Keratinocyte (primary cell): ENCODE measurements around the gene SPATA13. TPM values are rescaled to one million over a fixed set of nuclear protein-coding genes. Genes with fewer than 3 reads are reported as not detected.

ENCODE experiments used
- DNase-seq: peaks from one replicate; pipeline ENCODE4 v3.0.0-alpha.2; 2011; ENCODE audit warnings: low read depth, missing footprints, low spot score
- FAIRE-seq: peaks from 2 replicates; lab custom pipeline; 2011; peaks lifted over from hg19 to GRCh38; lab: Jason Lieb, UNC
- H2AFZ ChIP-seq: 2 replicates; pipeline ENCODE4 v1.6.0; 2012; ENCODE audit warnings: low read length, control low read depth, inconsistent platforms; ENCODE audit not compliant: control insufficient read depth
- H3K27ac ChIP-seq: 2 replicates; pipeline ENCODE4 v1.5.1; 2011; ENCODE audit warnings: low read length; ENCODE audit not compliant: control insufficient read depth, insufficient read depth
- H3K27me3 ChIP-seq: 3 replicates; pipeline ENCODE4 v1.6.0; 2011; ENCODE audit warnings: low read length; ENCODE audit not compliant: control insufficient read depth, insufficient read depth; ENCODE audit errors: extremely low read depth
- H3K36me3 ChIP-seq, 2 experiments: 2 replicates in 1 of 2; 3 replicates in 1 of 2; pipeline ENCODE4 v1.5.1; 2011; ENCODE audit warnings: low read length in 2 of 2, mild to moderate bottlenecking in 1 of 2; ENCODE audit not compliant: control insufficient read depth in 2 of 2, insufficient read depth in 2 of 2; ENCODE audit errors: extremely low read depth in 1 of 2
- H3K4me1 ChIP-seq: 3 replicates; pipeline ENCODE4 v1.5.1; 2011; ENCODE audit warnings: low read length; ENCODE audit not compliant: control insufficient read depth, insufficient read depth; ENCODE audit errors: extremely low read depth
- H3K4me2 ChIP-seq: 3 replicates; pipeline ENCODE4 v1.6.0; 2011; ENCODE audit warnings: low read depth, low read length; ENCODE audit not compliant: control insufficient read depth, insufficient read depth; ENCODE audit errors: extremely low read depth
- H3K4me3 ChIP-seq, 3 experiments: fragments of 200-600 bp in 1 of 3; sonication (generic) in 1 of 3; 2 replicates in 2 of 3; 3 replicates in 1 of 3; pipeline ENCODE4 v1.5.1; 2011 to 2016; ENCODE audit warnings: low read length in 3 of 3, mild to moderate bottlenecking in 3 of 3, control low read depth in 2 of 3, inconsistent platforms in 1 of 3, low read depth in 1 of 3, mixed read lengths in 1 of 3, mixed run types in 1 of 3, moderate library complexity in 1 of 3; ENCODE audit not compliant: control insufficient read depth in 2 of 3, insufficient read depth in 2 of 3; ENCODE audit errors: extremely low read depth in 1 of 3
- H3K79me2 ChIP-seq: 2 replicates; pipeline ENCODE4 v1.6.0; 2012; ENCODE audit warnings: low read length; ENCODE audit not compliant: control insufficient read depth, insufficient read depth
- H3K9ac ChIP-seq: 3 replicates; pipeline ENCODE4 v1.6.0; 2011; ENCODE audit warnings: low read length; ENCODE audit not compliant: control insufficient read depth, insufficient read depth; ENCODE audit errors: extremely low read depth
- H3K9me1 ChIP-seq: 3 replicates; pipeline ENCODE4 v1.6.0; 2011; ENCODE audit warnings: low read length; ENCODE audit not compliant: control insufficient read depth, insufficient read depth; ENCODE audit errors: extremely low read depth
- H3K9me3 ChIP-seq: 2 replicates; pipeline ENCODE4 v1.5.1; 2012; ENCODE audit warnings: low read depth, low read length; ENCODE audit not compliant: control insufficient read depth
- H4K20me1 ChIP-seq: 3 replicates; pipeline ENCODE4 v1.6.0; 2011; ENCODE audit warnings: low read length; ENCODE audit not compliant: control insufficient read depth, insufficient read depth; ENCODE audit errors: extremely low read depth
- EZH2 ChIP-seq: IDR thresholded peaks from one replicate; pipeline ENCODE4 v1.6.1; 2012; ENCODE audit warnings: inconsistent platforms, mild to moderate bottlenecking, low read length, moderate library complexity
- dilution Hi-C: fragments of 300-500 bp; cut with MboI; formaldehyde crosslinking; loops from one replicate; pipeline ENCODE4 v1.7.0; 2020; ENCODE audit warnings: low sequenced_read_pairs; ENCODE audit not compliant: extremely low pct_ligation_motif_present
- polyA plus RNA-seq, 5 experiments: library from polyadenylated mRNA; depleted of rRNA in 3 of 5; stranded (reverse) in 3 of 5; stranded (forward) in 1 of 5; unstranded in 1 of 5; fragments of >200 nt; gene quantifications; 1 replicate in 1 of 5; 2 replicates in 3 of 5; 3 replicates in 1 of 5; pipeline versions ENCODE4 v1.2.1 to v1.2.3, GENCODE V29; 2011 to 2012; ENCODE audit warnings: missing spikeins in 2 of 5, low read depth in 1 of 5, low replicate concordance in 1 of 5
- TF ChIP-seq, protein P1 (sequence below), 3 experiments: IDR thresholded peaks in 1 of 3; conservative IDR thresholded peaks in 1 of 3; optimal IDR thresholded peaks in 1 of 3; 2 replicates in 2 of 3; 3 replicates in 1 of 3; pipeline versions ENCODE3 to v1.5.1; 2011; ENCODE audit warnings: low read length in 3 of 3, mild to moderate bottlenecking in 3 of 3, moderate library complexity in 2 of 3, control low read depth in 1 of 3, inconsistent platforms in 1 of 3; ENCODE audit not compliant: insufficient read depth in 2 of 3; ENCODE audit errors: extremely low read depth in 1 of 3

SPATA13 gene
- polyA plus RNA-seq, 1 donor (not counting 4 experiments of a cell fraction or from before 2014, with no cell fraction given) = 1.2 TPM

DNA sequence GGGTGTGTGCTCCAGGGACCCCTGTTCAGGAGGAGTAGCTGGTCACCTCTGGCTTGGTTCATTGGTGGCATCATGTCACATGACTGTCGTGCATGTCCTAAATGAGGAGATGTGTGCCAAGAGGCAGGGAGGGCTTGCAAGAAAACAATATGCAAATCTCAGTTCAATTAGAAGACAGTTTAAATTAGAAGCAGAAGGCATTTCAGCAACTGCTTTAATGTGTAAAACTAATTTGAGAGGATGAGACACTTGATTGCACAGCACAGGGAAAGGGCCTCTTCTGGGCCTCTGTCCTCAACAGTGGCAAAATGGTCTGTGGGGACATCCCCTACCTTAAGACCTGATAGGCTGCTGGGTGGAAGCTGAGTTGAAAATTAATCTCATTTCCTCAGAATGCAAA lies 54.6 kb downstream of the SPATA13 start:
- no peak overlapping the region for H3K4me2 ChIP-seq
- dilution Hi-C loops = loop anchor here (10.0 to 25.0 kb wide), 2 partner anchors 178 to 300 kb away; no protein-coding TSS in a partner anchor

DNA sequence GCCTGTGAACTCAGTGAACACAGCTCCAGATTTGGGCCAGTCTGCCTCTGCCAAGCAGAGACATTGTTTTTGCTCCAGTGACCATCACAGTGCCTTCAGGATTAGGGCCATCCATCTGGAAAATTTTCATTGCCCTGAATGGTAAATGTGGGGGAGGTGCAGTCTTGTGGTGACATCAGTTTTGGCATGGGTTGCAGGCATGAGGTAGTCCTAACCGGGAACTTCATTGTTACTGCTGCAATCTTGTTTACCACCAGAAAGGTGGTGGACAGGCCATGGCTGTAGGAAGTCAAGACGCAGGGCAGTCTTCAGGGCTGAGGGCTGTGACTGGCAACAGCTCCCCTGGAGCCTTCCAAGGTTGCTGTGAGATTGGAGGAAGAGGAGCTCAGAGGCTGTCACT lies 55.2 kb downstream of the SPATA13 start:
- Histone ChIP-seq H3K4me2 (no peak overlapping the region), H3K27ac (no peak overlapping the region), H3K9me1 (no peaks in the 10 kb centered on the region), H3K4me3 (no peak overlapping the region), H3K9me3 (no peaks in the 10 kb centered on the region), H3K4me1 (peaks cover 4% of the 10 kb centered on the region), H2AFZ (no peak overlapping the region), H3K79me2 (no peaks in the 10 kb centered on the region), H4K20me1 (no peaks in the 10 kb centered on the region), H3K27me3 (no peaks in the 10 kb centered on the region), H3K9ac (no peak overlapping the region), H3K36me3 (no peaks in the 10 kb centered on the region)
- no peak for DNase-seq
- FAIRE-seq = no peak
- dilution Hi-C loops = loop anchor here (10.0 to 25.0 kb wide), 2 partner anchors 178 to 301 kb away; no protein-coding TSS in a partner anchor
- TF ChIP-seq, protein P1, sequence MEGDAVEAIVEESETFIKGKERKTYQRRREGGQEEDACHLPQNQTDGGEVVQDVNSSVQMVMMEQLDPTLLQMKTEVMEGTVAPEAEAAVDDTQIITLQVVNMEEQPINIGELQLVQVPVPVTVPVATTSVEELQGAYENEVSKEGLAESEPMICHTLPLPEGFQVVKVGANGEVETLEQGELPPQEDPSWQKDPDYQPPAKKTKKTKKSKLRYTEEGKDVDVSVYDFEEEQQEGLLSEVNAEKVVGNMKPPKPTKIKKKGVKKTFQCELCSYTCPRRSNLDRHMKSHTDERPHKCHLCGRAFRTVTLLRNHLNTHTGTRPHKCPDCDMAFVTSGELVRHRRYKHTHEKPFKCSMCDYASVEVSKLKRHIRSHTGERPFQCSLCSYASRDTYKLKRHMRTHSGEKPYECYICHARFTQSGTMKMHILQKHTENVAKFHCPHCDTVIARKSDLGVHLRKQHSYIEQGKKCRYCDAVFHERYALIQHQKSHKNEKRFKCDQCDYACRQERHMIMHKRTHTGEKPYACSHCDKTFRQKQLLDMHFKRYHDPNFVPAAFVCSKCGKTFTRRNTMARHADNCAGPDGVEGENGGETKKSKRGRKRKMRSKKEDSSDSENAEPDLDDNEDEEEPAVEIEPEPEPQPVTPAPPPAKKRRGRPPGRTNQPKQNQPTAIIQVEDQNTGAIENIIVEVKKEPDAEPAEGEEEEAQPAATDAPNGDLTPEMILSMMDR (optimal IDR thresholded peaks at IDR 0.05 in 1 of 3, IDR thresholded peaks at IDR 0.05 in 1 of 3, conservative IDR thresholded peaks at IDR 0.05 in 1 of 3; ENCODE audit: extremely low read depth in 1 of 3, insufficient read depth in 2 of 3, low read length in 3 of 3) = no peak

More for the DNA sequence above, 54.6 kb downstream of the SPATA13 start:
- no peak overlapping the region for H3K4me3 ChIP-seq
- no peaks in the 10 kb centered on the region for H3K27me3 ChIP-seq
- H3K9me3 ChIP-seq = no peaks in the 10 kb centered on the region
- H3K9me1 ChIP-seq = no peaks in the 10 kb centered on the region
- H3K9ac ChIP-seq = no peak overlapping the region
- H3K79me2 ChIP-seq = no peaks in the 10 kb centered on the region
- no peak overlapping the region for H2AFZ ChIP-seq
- no peak for TF ChIP-seq EZH2
- TF ChIP-seq, protein P1 (optimal IDR thresholded peaks at IDR 0.05 in 1 of 3, IDR thresholded peaks at IDR 0.05 in 1 of 3, conservative IDR thresholded peaks at IDR 0.05 in 1 of 3; ENCODE audit: extremely low read depth in 1 of 3, insufficient read depth in 2 of 3, low read length in 3 of 3) = no peak
- DNase-seq = no peak
- no peaks in the 10 kb centered on the region for H3K36me3 ChIP-seq
- no peaks in the 10 kb centered on the region for H4K20me1 ChIP-seq
- H3K4me1 ChIP-seq = peaks cover 4% of the 10 kb centered on the region
- no peak overlapping the region for H3K27ac ChIP-seq
- FAIRE-seq = no peak
